Right ventricle myocardium superior (tissue), 1 donor: ENCODE results near the gene CHPF. TPM values are rescaled to one million over a fixed set of nuclear protein-coding genes. Genes with fewer than 3 reads are reported as not detected.

Experiments used
- ATAC-seq: fragments of 200-7000 bp; cut with Tn5 transposase; one replicate; pipeline ENCODE4 v1.9.1; 2020; ENCODE audit warnings: mild to moderate bottlenecking; ENCODE audit not compliant: poor library complexity
- DNase-seq: peaks from one replicate; pipeline ENCODE4 v3.0.0-alpha.2; 2020
- intact Hi-C: fragments of 100-400 bp; cut with DNase I; formaldehyde crosslinking; loops from one replicate; pipeline ENCODE4 v1.11.2; 2022
- total RNA-seq: library from RNA; stranded (reverse); fragmentation: NEBNext Ultra II Directional; extraction: Animal tissue kit (Norgen Biotek cat#: 25700); gene quantifications from one replicate; pipeline ENCODE4 v1.2.1, GENCODE V29; 2021
- donor health status: DM: no; HTN: yes; CAD: no; lungs with severe emphysema.

CHPF gene
- total RNA-seq, 1 donor from 2014 or later, result 85.9 TPM

DNA sequence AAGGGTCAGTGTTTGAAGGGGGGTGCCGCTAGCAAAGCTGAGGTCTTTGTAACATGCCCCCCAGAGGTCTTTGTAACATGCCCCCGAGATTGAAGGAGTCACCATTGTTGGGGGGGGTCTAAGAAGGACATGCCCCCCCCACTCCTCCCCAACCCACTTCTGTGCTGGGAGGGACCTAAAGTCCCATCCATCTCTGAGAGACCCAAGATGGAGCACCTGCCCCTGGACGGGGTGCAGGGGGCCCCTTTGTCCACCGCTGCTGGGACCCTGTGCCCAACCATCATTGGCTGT, 35.2 kb downstream of the CHPF start:
- DNase-seq (no peak), ATAC-seq (no peak)
- intact Hi-C loops, result no loop called here

DNA sequence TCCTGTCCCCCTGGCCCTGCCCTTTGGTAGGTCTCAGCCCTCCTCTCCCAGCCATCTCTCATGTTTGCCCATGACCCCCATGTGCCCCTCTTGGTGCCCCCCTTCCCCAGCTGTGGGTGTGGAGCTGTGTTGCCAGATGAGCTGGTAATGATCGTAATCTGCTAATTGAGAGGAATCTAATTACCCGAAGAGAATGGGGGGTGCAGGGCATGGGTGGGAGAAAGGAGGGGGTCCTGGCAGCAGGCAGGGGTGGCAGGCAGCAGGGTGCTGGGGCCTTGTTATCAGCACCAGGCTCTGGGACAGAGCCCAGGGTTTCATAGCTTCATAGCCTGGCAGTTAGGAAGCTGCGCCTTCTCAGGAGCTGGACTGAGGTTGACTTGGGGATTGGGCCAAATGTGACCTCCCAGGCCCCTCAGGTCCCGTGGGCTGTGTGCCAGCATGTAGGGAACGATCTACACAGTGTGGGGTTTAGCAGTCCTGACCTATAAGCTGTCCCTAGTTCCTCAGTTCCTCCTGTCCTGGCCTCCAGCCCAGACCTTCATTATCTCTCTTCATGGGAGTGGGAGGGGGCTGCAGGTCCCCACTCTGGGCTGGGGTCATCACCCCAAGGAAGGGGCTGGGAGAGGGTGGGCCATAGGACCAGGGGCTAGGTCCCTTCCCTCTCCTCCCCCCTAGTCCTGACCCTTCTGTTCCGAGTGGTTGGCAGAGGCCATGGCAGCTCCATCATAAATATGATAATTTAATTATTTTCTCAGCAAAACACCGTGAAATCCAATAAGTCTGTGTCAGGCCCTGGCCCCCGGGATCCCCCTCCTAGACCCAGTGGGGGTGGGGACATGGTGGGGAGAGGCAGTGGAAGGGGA, 35.8 kb downstream of the CHPF start:
- ATAC-seq (peak; percentile 49), DNase-seq (no peak)

DNA sequence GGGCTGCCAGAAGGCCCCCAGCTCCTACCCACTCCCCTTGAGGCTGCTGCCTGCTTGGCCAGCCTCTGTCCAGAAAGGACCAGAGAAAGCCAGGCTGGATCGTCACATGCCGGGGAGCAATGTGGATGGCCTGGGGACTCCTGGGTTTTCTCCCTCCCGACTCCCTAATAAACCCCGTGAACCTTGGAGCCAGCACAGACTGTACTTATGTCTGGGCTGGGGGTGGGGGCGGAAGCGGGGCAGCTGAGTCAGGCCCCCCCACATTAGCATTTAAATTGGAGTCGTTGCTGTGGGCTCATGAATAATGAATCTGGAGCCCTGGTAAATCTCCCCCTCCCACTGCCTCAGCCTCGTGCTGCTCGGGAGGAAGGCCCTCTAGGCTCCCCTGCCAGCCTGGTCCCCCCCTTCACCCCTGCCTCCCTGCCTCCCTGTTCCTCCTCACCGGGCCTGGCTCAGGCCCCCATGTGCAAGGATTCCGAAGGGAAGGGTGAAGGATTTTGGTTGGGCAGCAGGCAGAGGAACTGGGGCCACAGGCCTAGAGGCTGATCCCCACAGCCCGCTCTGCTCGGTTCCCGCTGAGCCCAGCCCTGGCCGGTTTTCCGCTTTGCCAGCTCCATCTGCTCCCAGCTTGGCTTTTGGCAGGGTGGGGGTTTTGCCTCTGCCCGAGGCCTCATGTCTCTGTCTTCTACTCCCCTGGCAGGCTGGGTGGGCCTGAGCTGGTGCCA, 36.6 kb downstream of the CHPF start:
- no peak for DNase-seq
- intact Hi-C loops, result no loop called here
- no peak for ATAC-seq

More for the DNA sequence above, 35.8 kb downstream of the CHPF start:
- intact Hi-C loops, result no loop called here

DNA sequence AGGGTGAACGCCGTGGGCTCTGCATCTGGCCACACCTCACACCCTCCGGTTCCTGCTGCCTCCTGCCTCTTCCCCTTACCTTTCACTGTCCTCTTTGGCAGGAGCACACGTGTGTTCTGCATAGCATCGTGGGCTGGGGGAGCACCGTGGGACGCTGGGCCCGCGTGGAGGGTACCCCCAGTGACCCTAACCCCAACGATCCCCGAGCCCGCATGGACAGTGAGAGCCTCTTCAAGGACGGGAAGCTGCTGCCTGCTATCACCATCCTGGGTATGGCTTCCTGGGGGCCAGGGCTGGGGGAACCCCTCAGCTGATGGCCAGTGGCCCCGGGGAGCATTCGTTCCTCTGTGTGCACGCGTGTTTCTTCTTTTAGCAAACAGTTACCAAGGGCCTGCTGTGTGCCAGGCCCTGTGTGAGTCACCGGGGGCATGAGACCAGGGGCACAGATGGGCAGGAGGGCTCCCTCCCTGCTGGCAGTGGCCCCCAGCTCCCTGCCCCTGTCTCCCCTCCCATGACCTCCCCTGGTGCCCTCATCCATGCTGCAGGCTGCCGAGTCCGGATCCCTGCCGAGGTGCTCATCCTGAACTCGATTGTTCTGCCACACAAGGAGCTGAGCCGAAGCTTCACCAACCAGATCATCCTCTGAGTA, 37.3 kb downstream of the CHPF start:
- intact Hi-C loops, result no loop called here
- DNase-seq (no peak), ATAC-seq (no peak)

DNA sequence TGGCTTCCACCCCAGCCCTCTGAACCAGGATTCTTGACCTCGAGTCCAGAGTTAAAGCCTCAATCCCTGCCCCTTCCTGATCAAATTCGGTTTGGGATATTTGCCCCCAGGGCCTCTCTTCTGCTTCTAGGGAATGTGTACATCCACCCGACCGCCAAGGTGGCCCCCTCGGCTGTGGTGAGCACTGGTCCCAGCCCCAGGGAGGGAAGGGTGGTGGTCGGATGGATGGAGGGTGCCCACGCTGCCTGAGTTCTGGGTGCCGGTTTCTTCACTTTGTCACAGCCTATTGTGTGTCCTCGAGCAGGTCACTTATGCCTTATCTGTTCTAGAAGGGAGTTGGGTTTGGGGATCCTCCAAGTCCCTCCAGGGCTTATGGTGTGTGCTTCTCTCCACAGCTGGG, 38.0 kb downstream of the CHPF start:
- ATAC-seq, result no peak
- intact Hi-C loops, result no loop called here
- DNase-seq, result no peak

DNA sequence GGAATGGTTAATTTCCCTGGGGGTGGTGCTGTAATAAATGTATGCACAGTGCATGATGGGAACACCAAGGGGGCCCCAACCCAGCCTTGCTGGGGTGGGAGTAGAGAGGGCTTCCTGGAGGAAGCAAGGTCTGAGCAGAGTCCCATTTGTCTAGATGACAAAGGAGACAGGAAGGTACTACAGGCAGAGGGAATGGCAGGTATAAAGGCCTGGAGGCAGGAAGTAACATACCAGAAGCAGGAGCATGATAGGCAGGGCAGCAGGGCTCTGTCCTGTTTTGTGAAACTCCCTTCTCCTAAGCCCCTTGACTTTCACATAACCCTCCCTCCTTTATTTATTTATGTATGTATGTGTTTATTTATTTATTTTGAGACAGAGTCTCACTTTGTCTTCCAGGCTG, 41.0 kb downstream of the CHPF start:
- intact Hi-C loops, result no loop called here
- no peak for DNase-seq

DNA sequence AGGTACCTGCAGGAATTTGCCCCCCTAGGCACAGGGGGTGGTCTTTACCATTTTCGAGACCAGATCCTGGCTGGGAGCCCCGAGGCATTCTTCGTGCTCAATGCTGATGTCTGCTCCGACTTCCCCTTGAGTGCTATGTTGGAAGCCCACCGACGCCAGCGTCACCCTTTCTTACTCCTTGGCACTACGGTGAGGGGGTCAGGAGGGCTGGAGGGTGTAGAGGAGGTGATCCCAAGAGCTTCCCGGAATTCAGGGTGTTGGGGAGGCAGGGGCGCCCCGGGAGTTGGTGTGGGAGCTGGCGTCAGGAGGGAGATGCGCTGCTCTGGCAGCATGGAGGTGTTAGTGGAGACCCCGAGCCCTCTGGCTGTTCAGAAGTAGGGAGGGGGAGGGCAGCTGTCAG, 41.8 kb downstream of the CHPF start:
- intact Hi-C loops, result no loop called here
- DNase-seq, result no peak
- no peak for ATAC-seq

More for the DNA sequence above, 41.0 kb downstream of the CHPF start:
- ATAC-seq, result no peak

DNA sequence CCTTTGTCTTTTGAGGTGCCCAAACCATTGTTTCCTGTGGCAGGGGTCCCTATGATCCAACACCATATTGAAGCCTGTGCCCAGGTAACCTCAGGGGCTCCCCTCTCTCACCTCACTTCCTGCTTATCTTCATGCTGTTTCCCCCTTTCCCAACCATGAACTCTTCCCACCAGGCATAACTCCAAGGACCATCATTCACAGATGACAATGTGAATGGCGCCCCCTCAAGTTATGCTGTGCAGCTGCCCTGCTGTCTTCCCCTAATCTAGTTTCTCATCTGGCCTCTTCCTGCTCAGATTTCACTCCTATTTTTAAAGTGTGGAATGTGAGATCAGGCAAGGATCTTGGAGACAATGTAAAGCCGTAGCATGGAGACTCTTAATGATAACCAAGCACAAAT, 43.5 kb downstream of the CHPF start:
- DNase-seq (no peak), ATAC-seq (no peak)
- intact Hi-C loops, result no loop called here

DNA sequence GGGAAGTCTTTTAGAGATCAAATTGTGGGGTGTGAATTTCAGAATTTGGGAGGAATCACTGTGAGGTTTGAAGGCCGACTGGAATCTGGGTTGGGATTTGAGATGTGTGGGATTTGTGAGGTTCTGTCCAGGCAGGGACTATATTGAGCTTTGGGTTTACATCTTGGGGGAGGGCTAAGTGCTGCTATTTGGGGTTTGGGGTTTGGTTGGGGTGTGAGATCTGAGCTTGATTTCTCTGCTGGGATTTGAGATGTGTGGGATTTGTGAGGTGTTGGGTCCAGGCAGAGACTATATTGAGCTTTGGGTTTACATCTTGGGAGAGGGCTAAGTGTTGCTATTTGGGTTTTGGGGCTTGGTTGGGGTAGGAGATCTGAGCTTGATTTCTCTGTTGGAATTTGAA, 44.1 kb downstream of the CHPF start:
- intact Hi-C loops, result no loop called here
- no peak for DNase-seq
- no peak for ATAC-seq

DNA sequence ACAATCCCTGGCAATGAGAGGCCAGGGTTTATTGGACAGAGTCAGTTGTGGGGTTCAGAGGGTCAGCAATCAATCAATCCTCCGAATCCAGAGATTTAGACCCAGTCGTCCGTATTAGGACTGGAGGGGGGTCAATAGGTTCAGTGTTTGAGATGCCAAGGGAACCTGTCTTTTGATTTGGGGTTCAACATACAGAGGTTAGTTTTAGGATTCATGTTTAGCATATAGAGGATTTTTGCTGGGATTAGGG, 44.6 kb downstream of the CHPF start:
- ATAC-seq (no peak), DNase-seq (no peak)
- intact Hi-C loops, result no loop called here

DNA sequence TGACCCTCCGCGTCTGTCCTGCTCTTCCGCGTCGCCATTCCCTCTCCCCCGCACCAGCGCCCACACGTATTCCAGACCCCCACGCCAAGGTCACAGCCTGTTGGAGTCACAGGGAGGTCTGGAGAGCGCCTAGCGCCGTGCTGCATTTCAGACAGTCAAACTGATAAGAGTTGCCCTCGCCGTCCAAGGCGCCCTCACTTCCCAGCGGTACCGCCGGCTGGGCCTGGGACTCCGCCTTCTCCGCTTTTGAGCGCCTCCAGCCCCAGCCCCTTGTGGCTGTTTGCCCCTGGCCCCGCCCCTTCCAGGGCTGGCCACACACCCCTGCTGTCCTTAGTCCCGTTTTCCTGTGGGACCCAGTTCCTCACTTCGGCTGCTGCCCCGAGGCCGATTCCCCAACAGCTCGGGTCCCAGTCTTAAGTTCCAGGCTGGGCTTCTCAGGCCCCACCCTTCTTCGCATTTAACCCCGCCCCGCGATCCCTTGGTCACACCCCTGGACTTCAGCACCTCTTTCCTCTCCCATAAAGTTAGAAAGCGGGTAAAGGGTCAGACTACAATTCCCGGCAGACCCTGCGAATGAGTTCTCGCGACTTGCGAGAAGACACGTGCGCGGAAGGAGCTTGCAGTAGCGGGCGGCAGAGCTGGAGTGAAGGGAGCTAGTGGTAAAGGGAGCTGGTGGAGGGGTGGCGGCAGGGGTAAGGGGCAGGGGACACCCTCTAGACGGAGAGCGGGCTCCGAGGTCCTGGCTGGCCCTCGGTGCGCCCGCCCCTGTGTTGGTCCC, 45.1 kb downstream of the CHPF start, which contains the start of gene GMPPA:
GMPPA (plus strand) TSS at position 612 of the 778 bp plus-strand sequence. CDS start 1,085 bp downstream, outside the sequence.
- intact Hi-C loops, result no loop called here
- peak; percentile 90 for ATAC-seq
- peak; percentile 97 for DNase-seq

DNA sequence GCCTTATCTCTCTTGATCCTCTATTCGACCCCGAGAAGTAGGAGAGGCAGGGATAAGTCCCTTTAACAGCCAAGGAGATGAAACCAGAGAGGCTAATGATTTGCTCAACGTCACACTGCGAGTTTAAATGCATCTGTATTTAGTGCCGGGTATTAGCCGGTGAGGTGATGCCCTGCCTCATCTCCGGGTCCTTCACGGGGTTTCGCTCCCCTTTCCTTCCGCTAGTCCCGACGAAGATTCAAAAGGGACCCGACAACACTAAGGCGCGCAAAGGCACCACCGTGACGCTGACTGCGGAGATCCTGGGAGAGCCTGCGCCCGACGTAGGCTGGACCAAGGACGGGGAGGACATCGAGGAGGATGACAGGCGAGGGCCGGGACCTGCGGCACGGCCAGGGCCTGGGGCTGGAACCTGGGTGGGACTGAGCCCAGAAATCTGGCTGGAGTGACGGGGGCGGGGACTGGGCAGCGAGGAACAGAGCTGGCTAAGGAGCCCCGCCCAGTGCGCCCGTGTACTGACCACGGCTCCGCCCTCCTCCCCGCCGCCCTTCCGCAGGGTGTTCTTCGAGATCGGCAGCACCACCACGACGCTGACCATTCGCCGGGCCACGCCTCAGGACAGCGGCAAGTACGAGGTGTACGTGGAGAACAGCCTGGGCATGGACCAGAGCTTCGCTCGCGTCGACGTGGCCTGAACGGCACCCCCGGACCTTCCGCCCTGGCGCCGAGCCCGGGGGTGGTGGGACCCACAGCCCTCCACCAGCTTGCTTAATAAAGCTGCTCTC, 45.9 kb downstream of the CHPF start:
- peak; percentile 97 for DNase-seq
- ATAC-seq, result peak; percentile 89
- intact Hi-C loops, result no loop called here

DNA sequence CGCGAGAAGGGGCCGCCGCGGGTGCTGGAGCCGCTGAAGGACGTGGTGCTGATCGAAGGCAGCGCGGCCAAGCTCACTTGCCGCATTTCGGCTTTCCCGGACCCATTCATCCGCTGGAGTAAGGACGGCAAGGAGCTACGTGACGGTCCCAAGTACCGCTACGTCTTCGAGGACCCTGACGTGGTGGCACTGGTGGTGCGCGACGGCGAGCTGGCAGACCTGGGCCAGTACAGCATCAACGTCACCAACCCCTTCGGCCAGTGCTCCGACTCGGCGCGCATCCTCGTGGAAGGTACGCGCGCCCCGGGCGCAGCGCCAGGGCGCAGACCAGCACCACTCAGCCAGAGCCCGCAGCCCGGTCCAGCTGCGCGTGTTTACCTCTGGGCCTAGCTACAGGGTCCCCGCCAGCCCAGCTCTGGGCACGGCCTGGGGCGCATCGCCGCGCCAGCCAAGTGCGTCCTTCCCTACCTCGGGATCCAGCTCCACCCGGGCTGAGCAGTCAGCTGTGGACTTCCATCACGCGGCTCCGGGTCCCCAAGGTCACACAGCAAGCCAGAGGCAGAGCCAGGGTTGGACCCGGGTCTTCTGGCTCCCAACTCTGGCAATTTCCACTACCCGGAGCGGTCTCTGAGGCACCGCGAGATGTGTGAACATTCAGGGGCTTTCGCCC, 46.6 kb downstream of the CHPF start:
- intact Hi-C loops, result no loop called here
- peak; percentile 56 for DNase-seq
- ATAC-seq, result no peak

DNA sequence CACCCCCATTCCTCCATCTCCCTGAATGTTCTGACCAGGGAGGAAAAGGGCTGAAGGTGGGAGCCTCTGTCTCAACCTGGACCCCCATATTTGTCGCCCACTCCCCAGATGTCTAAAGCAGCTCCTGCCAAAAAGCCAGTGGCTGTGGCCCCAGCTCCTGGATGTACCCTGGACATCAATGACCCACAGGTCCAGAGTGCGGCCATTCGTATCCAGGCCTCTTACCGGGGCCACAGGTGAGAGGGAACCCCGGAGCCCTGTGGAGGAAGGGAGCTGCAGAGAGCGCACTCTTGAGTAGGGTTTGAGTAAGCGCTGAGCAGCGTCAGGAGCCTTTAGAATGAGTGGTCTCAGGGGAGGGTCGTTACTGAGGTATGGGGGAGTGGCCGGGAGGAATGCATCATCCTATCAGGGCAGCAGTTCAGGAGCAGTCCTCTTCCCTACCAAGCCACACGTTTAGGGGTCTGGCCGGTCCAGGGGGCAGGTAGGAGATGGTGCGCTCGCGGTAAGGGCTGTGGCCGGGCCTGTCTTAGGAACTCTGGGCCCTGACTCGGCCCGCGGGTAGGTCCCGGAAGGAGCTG, 47.3 kb downstream of the CHPF start:
- intact Hi-C loops, result no loop called here
- no peak for DNase-seq
- no peak for ATAC-seq

DNA sequence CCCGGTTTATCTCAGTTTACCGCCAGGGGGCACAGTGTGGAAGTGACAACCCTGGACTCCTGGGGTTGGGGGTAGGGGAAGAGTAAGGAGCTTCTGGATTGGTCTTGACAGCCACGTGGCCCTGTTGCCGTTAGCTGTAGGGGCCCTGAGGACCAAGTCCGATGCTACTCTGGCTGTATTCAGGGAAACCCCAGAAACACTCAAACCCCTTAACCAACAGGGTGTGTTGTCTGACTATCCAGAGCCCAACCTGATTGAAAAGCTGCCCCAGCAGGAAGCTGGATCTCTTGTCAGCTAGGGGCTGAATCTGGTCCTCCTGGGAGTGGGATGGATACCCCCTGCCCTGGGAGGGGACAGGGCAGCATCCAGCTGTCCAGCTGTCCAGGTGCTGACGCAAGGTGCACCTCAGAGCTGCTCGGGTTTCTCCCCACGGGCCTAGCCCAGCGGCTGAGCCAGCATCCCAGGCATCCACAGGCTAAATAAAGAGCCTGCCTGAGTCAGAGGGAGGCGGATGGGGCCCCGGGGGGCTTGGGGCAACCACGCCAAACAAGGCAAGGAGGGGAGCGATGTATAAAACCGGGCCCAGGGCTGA, 48.0 kb downstream of the CHPF start:
- peak; percentile 13 for ATAC-seq
- intact Hi-C loops, result no loop called here
- peak; percentile 66 for DNase-seq

DNA sequence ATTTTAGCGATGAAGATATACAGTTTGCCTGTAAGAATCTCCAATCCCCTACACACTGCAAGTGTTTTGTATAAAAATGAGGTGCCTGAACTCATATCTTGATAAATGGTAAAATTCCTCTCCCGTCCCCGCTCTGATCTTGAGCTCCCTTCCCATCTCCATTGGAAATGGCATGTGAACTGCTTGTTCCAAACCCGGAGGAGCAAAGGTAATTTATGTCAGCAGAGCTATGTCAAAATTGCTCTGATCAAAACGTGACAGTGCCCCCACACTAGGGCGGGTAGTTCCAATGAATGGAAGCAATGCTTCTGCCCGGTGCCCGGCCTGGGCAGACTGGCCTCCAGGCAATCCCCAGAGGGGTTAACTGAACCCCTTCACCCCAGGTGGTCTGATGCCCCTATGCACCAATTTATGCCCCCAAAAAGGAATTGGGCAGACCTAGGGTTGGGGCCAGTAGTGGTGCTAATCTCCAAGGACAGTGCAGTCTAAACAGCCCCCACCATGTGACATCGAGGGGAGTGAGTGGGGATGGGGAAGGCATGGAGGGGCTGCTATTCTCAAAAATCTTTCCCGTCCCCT, 48.6 kb downstream of the CHPF start:
- DNase-seq, result no peak
- intact Hi-C loops, result no loop called here
- ATAC-seq, result no peak

DNA sequence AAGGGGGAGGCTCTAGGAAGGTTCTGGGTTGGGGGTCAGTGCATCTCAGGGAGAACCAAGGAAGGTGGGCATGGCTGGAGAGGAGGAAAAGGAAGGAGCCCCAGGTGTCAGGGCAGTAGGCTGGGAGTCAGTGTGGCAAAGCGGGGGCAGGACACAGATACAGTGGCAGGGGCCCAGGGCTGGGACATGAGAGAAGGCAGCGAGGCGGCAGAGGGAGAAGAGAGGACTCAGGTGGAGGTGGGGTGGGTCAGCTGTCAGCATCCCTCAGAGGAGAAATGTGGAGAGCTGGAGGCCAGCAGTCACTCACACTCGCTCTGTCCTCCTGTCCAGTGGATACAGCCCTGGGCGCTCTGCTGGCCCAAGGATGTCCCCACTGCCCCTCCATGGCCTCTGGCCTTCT, 50.5 kb downstream of the CHPF start:
- DNase-seq (no peak), ATAC-seq (no peak)
- intact Hi-C loops, result no loop called here
